Liver (tissue), 9 donors: ENCODE results near the gene LRCH3. TPM values are rescaled to one million over a fixed set of nuclear protein-coding genes. Genes with fewer than 3 reads are reported as not detected.

ENCODE experiments used
- DNase-seq: peaks from one replicate; pipeline ENCODE4 v3.0.0-alpha.2; 2017; ENCODE audit warnings: low spot score
- H3K27ac ChIP-seq, 2 donors: one replicate each; pipeline ENCODE4 v1.7.0; 2013; ENCODE audit warnings: inconsistent platforms in 2 of 2, low read length in 2 of 2, control low read depth in 1 of 2, low read depth in 1 of 2, mild to moderate bottlenecking in 1 of 2
- H3K27me3 ChIP-seq, 4 donors: one replicate each; pipeline versions ENCODE4 v1.6.1 to v1.7.0; 2013; ENCODE audit warnings: low read length in 3 of 4, inconsistent platforms in 1 of 4, mild to moderate bottlenecking in 1 of 4, moderate library complexity in 1 of 4; ENCODE audit not compliant: control insufficient read depth in 4 of 4, insufficient read depth in 4 of 4
- H3K36me3 ChIP-seq, 4 donors: one replicate each; pipeline versions ENCODE4 v1.6.1 to v1.7.0; 2013; ENCODE audit warnings: low read length in 3 of 4, mild to moderate bottlenecking in 3 of 4, low read depth in 1 of 4, moderate library complexity in 1 of 4; ENCODE audit not compliant: control insufficient read depth in 4 of 4, insufficient read depth in 3 of 4
- H3K4me1 ChIP-seq, 4 donors: one replicate each; pipeline versions ENCODE4 v1.6.1 to v1.7.0; 2013; ENCODE audit warnings: low read length in 3 of 4, mild to moderate bottlenecking in 3 of 4, moderate library complexity in 1 of 4; ENCODE audit not compliant: control insufficient read depth in 4 of 4, insufficient read depth in 4 of 4
- H3K4me3 ChIP-seq, 3 donors: one replicate each; pipeline versions ENCODE4 v1.6.1 to v1.7.0; 2013; ENCODE audit warnings: low read length in 3 of 3, control low read depth in 1 of 3, low read depth in 1 of 3, mild to moderate bottlenecking in 1 of 3
- H3K9ac ChIP-seq, 2 donors: one replicate each; pipeline ENCODE4 v1.7.0; 2013; ENCODE audit warnings: low read length in 2 of 2, mild to moderate bottlenecking in 2 of 2, moderate library complexity in 2 of 2, control low read depth in 1 of 2, low read depth in 1 of 2
- H3K9me3 ChIP-seq, 4 donors: one replicate each; pipeline versions ENCODE4 v1.6.1 to v1.7.0; 2013; ENCODE audit warnings: low read length in 3 of 4; ENCODE audit not compliant: control insufficient read depth in 4 of 4
- CTCF ChIP-seq: fragments of 150-350 bp; IDR thresholded peaks from 2 replicates; pipeline ENCODE4 v1.5.1; 2017; ENCODE audit warnings: improper control_type of control experiment, low read depth, low read length; ENCODE audit not compliant: missing input control
- EGR1 ChIP-seq, 2 donors: IDR thresholded peaks; 2 replicates each; pipeline ENCODE4 v1.6.1; 2016 to 2018; ENCODE audit warnings: antibody characterized with exemption in 2 of 2, low read depth in 2 of 2
- FOXA1 ChIP-seq: IDR thresholded peaks from 2 replicates; pipeline ENCODE4 v1.6.1; 2016; ENCODE audit warnings: antibody characterized with exemption
- FOXA2 ChIP-seq: IDR thresholded peaks from 2 replicates; pipeline ENCODE4 v1.6.1; 2016; ENCODE audit warnings: antibody characterized with exemption
- GABPA ChIP-seq, 2 donors: IDR thresholded peaks in 1 of 2; conservative IDR thresholded peaks in 1 of 2; 2 replicates each; pipeline ENCODE4 v1.6.1; 2016; ENCODE audit warnings: antibody characterized with exemption in 2 of 2, mild to moderate bottlenecking in 1 of 2, moderate library complexity in 1 of 2
- HNF4A ChIP-seq, 2 donors: conservative IDR thresholded peaks; 2 replicates each; pipeline ENCODE4 v1.6.1; 2016; ENCODE audit warnings: antibody characterized with exemption in 2 of 2, mild to moderate bottlenecking in 2 of 2
- HNF4G ChIP-seq: IDR thresholded peaks from 2 replicates; pipeline ENCODE4 v1.6.1; 2016; ENCODE audit warnings: antibody characterized with exemption
- MAX ChIP-seq: IDR thresholded peaks from 2 replicates; pipeline ENCODE4 v1.6.1; 2016; ENCODE audit warnings: antibody characterized with exemption
- NR2F2 ChIP-seq: IDR thresholded peaks from 2 replicates; pipeline ENCODE4 v1.6.1; 2016; ENCODE audit warnings: antibody characterized with exemption
- RAD21 ChIP-seq, 2 donors: IDR thresholded peaks; 2 replicates each; pipeline ENCODE4 v1.6.1; 2016; ENCODE audit warnings: antibody characterized with exemption in 2 of 2, mild to moderate bottlenecking in 2 of 2
- REST ChIP-seq: IDR thresholded peaks from 2 replicates; pipeline ENCODE4 v1.6.1; 2016; ENCODE audit warnings: antibody characterized with exemption, mild to moderate bottlenecking
- RXRA ChIP-seq, 2 donors: IDR thresholded peaks; 2 replicates each; pipeline ENCODE4 v1.6.1; 2017 to 2018; ENCODE audit warnings: antibody characterized with exemption in 2 of 2, mild to moderate bottlenecking in 1 of 2
- SP1 ChIP-seq: IDR thresholded peaks from 2 replicates; pipeline ENCODE4 v1.6.1; 2018; ENCODE audit warnings: antibody characterized with exemption, mild to moderate bottlenecking
- TAF1 ChIP-seq: conservative IDR thresholded peaks from 2 replicates; pipeline ENCODE4 v1.6.1; 2016; ENCODE audit warnings: antibody characterized with exemption, mild to moderate bottlenecking
- YY1 ChIP-seq: IDR thresholded peaks from 2 replicates; pipeline ENCODE4 v1.6.1; 2016; ENCODE audit warnings: antibody characterized with exemption, mild to moderate bottlenecking
- ZBTB33 ChIP-seq: IDR thresholded peaks from 2 replicates; pipeline ENCODE4 v1.6.1; 2016; ENCODE audit warnings: antibody characterized with exemption
- WGBS: extraction: QIAGEN DNeasy Blood & Tissue Kit; methylation state at CpG from one replicate; pipeline ENCODE4 v1.1.7; 2013; 5-methylcytosine and 5-hydroxymethylcytosine counted together
- polyA plus RNA-seq, 2 donors: library from polyadenylated mRNA; stranded (reverse) in 1 of 2; unstranded in 1 of 2; fragments of 200-250 nt in 1 of 2; fragments of >200 nt in 1 of 2; fragmentation: Nextera tagmentation in 1 of 2; extraction: Ambion mirVana in 1 of 2; gene quantifications; one replicate each; pipeline versions ENCODE4 v1.2.1 to v1.2.3, GENCODE V29; 2013 to 2015
- total RNA-seq, 2 donors: library from RNA; depleted of rRNA; stranded (reverse); fragments of >200 nt; gene quantifications; one replicate each; pipeline ENCODE4 v1.2.3, GENCODE V29; 2014
- donor health status: healthy.
- donor health status: healthy.
- donor health status: healthy.
- donor health status: healthy.
- donor health status: healthy.

Gene LRCH3
- total and polyA plus RNA-seq, 4 donors: 6.2 to 67.2 (median 19.7) TPM

DNA sequence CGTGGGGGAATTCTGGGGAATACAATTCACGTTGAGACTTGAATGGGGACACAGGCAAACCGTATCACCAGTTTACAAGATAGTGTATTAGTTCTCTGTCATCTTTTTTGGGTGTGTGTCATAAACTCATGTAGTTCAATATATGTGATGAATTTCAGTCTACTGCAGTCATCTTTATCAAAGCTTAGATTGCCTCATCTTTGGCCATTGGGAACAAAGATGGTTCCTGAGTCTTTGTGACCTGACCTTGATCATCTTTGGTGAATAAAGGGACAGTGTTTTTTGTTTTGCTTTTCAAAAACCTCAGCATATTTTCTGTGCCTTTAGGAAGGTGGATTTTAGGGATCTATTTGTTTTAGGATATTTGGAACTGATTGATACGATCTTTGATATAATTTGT is 23.3 kb downstream of the LRCH3 start:
- Histone ChIP-seq H3K4me3 (no peak overlapping the region), H3K9ac (no peak overlapping the region), H3K27ac (no peak overlapping the region), H3K36me3 (no peaks in the 10 kb centered on the region), H3K9me3 (no peaks in the 10 kb centered on the region), H3K27me3 (no peaks in the 10 kb centered on the region), H3K4me1 (no peaks in the 10 kb centered on the region)
- no peak for DNase-seq
- WGBS: 96% methylated on average over 4 of the region's 4 CpGs
- no peak for TF ChIP-seq CTCF
- TF ChIP-seq YY1: no peak
- TF ChIP-seq SP1: no peak
- TF ChIP-seq NR2F2: no peak
- TF ChIP-seq TAF1: no peak
- no peak for TF ChIP-seq REST
- no peak for TF ChIP-seq MAX

- Histone ChIP-seq H3K36me3 (no peaks in the 10 kb centered on the region), H3K9me3 (no peaks in the 10 kb centered on the region), H3K9ac (peak overlapping the region; percentile 27 to 81), H3K27ac (peak overlapping the region; percentile 72 to 73), H3K4me3 (no peak overlapping the region), H3K27me3 (no peaks in the 10 kb centered on the region), H3K4me1 (peaks cover 9 to 28% (median 22%) of the 10 kb centered on the region in 4 donors)
- DNase-seq: peak; percentile 42
- WGBS: 34% methylated on average over 8 of the region's 8 CpGs
- peak; percentile 63 for TF ChIP-seq ZBTB33
- TF ChIP-seq EGR1 (IDR thresholded peaks at IDR 0.05; ENCODE audit: low read depth in 2 of 2): peak in 1 of 2 donors; percentile 16
- peak; percentile 98 for TF ChIP-seq FOXA2
- peak; percentile 90 for TF ChIP-seq FOXA1
- TF ChIP-seq YY1: peak; percentile 68
- peak; percentile 64 for TF ChIP-seq MAX
- peak in 1 of 2 donors; percentile 14 for TF ChIP-seq GABPA (IDR thresholded peaks at IDR 0.05 in 1 of 2, conservative IDR thresholded peaks at IDR 0.05 in 1 of 2)
- peak; percentile 88 for TF ChIP-seq HNF4G
- TF ChIP-seq NR2F2: peak; percentile 75
- TF ChIP-seq RAD21 (IDR thresholded peaks at IDR 0.05): peak; percentile 10 to 25
- peak; percentile 89 to 91 for TF ChIP-seq RXRA (IDR thresholded peaks at IDR 0.05)
- peak; percentile 97 to 98 for TF ChIP-seq HNF4A (conservative IDR thresholded peaks at IDR 0.05)
- peak; percentile 11 for TF ChIP-seq TAF1
- no peak for TF ChIP-seq CTCF
- peak; percentile 44 for TF ChIP-seq REST
- TF ChIP-seq SP1: peak; percentile 99
These were observed 29.7 kb downstream of the LRCH3 start for GRCh38 chr3:197820550-197821335.
